ENCODE measurements around the gene GTF2E1.
"Not testable (repeated sequence)": the region's sequence is repeated elsewhere in the genome, so short reads cannot be mapped to it uniquely, and the experiment has no call there.

Gene GTF2E1

DNA sequence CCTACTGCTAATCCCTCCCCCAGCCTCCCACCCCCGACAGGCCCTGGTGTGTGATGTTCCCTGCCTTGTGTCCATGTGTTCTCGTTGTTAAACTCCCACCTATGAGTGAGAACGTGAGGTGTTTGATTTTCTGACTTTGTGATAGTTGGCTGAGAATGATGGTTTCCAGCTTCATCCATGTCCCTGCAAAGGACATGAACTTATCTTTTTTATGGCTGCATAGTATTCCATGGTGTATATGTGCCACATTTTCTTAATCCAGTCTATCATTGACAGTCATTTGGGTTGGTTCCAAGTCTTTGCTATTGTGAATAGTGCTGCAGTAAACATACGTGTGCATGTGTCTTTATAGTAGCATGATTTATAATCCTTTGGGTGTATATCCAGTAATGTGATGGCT, 16.0 kb downstream of the GTF2E1 start:
- not testable (repeated sequence) for DNase-seq

DNA sequence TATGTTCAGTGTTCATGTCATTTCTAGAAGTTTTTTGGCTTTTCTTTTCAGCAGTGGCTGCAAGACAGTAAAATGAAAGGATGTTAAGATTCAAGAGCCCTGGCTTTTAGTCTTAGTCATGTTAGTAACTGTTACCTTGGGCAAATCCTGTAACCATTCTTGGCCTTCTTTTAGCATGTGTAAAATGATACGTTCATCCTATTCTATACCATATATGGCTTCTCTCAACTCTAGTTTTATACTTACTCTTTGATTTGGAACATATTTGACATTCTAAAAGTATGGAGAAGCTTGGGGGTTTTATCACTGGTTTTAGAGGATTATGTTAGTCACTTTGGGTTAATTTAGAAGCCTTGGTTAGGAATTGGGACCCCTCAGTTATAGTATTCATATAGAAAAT, 20.1 kb downstream of the GTF2E1 start:
- DNase-seq: no peak

DNA sequence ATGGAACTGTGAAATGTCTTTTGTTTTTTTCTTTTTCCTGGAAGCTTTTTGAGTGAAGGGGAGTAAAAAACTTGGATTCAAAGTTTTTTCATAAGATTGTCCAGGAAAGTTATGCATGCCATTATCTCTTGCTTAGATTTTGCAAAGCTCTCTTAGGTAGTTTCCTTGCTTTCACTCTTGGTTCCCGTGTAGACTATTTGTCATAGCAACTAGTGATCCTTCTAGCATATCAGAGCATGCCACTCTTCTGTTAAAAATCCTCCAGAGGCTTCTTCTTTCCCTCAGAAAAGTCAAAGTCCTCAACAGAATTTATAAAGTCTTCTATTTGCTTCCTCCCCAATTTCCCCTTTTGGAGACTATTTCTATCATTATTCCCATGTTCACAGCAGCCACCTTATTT, 21.1 kb downstream of the GTF2E1 start:
- DNase-seq: no peak

DNA sequence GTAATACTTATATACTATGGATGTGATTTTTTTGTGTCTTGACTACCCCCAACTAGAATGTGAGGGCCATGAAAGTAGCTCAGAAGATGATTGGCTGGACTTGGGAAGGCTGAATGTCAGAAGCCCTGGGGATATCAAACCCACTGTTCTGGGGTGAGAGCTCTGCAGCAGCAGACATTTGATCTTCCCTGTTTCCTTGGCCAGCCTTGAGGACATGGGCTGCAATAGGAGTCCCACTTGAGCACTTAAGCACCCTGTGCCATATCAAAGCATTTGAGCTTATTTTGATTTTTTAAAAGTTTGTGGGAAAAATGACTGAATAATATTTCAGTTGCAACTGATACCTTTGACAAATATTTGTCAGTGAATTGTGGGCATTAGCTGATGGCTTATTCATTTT, 21.7 kb downstream of the GTF2E1 start:
- no peak for DNase-seq

DNA sequence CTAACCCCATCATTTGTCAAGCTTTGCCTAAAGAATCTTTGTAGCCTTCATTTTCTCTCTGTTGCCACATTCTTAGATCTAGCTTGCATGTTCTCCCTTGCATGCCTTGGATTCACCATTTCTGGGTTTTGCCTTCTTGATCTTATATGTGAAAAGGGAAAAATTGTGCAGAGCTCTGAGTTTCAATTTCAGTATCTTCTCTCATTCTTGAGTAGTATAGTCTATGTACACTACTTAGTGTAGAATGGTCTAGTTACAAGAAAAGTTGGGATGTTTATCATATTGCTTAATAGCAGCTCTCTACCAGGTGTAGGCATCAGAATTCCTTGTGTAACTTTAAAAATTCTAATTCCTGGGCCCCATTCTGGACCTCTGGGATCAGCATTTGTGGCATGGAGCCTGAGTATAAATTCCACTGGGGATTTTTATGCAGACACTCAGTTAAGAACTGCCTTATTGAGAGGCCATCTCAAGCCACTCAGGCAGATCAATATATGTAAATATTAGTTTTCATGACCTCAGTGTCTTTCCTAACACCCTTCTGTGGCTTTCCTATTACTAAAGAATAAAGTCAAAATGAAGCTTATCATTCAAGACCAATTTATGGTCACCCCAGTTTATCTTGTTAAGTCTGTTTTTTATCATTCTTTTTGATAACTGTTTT, 23.4 kb downstream of the GTF2E1 start:
- DNase-seq: no peak

DNA sequence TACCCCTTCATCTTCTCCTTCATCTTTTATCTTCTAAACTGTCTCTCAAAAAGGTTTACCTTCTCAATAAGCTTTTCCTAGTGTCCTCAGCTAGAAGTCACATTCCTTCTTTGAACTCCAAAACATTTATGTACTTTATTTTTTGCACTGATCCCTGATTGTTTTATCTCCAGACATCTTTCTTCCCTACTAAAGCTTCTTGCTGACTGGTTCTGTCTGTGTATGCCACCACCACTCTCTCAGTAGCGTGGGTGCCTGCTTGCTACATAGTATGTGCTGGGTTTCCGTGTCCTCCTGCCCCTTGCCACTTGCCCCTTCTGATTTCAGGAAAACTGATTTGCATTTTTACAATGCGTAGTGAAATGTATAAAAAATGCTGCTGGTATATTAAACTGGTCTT, 24.0 kb downstream of the GTF2E1 start:
- no peak for DNase-seq

DNA sequence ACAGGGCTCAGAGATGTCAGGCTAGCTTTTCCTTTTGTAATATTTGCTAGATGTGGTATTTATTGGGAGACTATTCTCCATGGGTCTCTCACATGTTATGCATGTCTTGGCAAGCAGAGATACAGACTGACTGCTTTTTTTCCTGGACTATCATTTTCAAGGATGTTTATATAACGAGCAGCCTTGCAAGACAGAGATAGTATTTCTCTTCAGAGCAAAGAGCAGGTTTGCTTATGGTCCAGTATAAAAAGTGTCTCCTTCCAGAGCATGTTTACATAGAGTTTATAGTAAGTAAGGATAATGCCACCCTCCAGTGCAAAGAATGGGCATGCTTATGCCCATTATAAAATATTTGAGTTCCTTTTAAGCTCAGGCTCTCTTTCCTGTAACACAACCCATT, 24.6 kb downstream of the GTF2E1 start:
- no peak for DNase-seq

DNA sequence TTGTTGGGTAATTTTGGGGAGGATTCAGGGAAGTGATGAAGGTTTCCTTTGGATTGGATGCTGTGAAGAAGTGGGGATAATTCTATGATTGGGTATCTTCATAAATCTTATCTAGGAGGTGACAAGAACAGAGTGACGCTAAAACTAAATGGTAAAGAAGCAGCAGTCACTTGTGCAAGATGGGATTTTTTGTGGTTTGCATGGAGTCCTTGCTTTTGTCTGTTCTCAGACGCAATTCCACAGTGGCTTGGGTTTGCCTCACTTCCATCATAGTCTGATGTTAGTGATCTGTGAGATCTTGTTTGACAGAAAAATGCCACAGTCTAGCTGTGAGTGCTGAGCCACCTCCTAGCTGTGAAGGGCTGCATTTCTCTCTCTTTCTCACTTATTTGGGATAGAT, 26.9 kb downstream of the GTF2E1 start:
- no peak for DNase-seq

DNA sequence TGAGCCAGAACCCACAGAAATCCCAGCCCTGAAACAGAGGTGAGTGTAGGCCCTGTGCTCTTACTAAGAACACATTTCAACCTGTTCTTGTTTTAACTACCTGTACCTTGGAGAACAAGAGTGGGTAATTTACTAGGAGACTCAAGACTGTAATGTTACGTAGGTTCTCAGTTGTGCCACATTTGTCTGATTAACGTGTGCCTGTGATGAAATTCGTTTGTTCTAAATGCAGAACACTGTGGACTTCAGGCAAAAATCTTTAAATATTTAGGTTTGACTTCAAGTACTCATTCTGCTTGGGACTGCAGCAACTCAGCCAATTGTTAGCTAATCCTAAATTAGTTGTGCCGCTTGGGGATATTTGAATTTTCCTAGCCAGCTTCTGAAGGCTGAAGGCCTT, 28.3 kb downstream of the GTF2E1 start:
- DNase-seq: no peak

DNA sequence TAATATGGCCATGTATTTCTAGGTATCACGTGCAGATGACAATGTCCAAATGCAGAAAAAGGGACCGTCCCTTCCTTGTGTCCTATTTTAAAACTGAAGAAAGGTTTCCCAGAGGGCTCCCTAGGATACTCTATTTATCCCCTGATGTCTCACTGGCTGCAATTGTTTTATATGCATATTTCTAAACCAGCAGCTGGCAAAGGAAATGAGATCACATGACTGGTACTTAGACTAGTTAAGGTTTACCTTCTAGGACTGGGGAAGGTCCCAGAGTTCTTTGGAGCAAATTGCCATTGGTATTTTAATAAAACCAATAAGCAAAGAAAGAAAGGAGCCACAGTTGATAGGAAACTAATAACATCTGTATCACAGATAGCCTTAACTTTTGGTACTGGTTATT, 29.5 kb downstream of the GTF2E1 start:
- DNase-seq: no peak

DNA sequence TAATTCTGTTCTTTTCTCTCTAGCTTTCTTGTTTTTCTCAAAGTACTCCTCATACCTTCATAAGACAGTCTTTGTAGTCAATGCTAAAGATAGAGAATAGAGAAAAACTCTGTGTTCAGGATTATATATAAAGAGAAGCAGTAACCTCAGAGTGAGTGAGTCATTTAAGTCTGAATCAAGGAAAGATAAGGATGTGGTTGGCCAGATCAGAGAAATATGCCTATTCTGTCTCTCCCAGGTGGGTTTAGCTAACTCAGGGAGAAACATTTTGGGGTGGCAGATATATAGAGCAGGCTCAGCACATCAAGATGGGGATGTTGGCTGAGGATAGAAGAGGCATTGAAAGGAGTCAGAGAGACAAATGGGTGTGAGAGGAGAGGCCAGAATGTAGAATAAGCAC, 31.4 kb downstream of the GTF2E1 start:
- no peak for DNase-seq

DNA sequence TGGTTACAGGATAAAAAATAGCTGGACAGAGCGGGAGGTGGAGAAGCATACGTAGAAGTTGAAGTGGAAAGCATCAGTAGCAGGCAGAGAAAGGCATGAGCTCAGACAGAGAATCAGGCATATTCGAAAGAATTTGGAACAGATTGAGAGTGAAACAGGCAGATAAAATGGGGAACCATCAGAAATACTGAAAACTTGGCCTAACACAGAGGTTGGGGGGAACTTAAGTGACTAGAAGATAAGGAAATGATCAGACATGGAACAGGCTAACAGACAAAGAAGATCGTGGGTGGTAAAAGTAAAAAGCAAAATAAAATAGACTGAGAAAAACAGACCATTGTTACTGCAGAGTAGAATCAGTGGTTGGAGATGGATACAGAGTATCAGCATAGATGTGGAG, 32.9 kb downstream of the GTF2E1 start:
- no peak for DNase-seq

DNA sequence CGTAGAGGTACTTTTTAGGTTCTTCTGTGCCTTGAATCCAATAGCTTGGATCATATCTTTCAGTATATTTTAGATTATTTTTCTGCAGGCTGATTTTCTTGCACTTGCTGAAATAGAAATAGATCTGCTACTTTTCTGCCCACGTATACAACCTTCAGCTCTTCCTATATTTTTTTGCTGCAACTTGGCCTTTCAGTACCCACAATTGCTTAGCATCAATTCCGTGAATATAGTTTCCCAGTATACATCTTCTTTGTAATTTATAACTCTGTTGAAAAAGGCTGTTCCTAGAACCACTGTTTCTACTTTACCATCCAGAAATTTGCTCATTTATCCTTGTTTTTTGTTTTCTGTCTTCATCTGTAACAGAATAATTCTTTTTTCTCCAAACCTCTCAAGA, 36.2 kb downstream of the GTF2E1 start:
- DNase-seq: no peak

DNA sequence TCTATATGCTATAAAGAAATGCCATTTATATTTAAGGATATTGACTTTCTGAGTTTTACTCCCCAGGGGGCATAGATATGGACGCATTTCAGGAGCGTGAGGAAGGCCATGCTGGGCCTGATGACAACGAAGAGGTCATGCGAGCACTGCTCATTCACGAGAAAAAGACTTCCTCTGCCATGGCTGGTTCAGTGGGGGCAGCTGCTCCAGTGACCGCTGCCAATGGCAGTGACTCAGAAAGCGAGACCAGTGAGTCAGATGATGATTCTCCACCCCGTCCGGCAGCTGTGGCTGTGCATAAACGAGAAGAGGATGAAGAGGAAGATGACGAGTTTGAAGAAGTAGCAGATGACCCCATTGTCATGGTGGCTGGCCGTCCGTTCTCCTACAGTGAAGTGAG, 38.4 kb downstream of the GTF2E1 start:
- DNase-seq: no peak

DNA sequence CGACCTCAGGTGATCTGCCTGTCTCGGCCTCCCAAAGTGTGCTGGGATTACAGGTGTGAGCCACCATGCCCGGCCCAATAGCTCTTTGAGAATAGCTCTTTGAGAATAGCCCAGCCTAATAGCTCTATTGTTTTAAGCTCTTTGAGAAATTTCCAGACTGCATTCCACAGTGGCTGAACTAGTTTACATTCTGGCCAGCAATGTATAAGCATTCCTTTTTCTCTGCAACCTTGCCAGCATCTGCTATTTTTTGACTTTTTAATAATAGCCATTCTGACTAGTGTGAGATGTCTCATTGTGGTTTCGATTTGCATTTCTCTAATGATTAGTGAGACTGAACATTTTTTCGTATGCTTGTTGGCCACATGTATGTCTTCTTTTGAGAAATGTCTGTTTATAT, 43.3 kb downstream of the GTF2E1 start:
- not testable (repeated sequence) for DNase-seq

DNA sequence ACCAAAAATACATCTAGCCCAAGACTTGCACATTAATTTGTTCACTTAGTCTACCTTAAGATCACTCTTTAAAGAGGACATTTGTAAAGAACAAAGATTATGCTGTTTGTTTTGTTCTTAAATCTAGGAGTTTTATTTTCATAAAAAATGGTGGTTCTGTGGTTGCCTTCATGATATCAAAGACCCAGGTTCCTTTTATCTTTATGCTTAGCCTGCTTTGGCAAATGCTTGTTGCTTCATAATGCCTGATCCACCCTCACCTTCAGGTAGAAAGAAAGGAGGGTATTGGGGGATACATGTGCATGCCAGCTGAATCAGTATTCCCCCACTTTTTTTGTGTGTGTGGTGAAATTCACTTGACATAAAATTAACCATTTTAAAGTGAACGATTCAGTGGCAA, 48.5 kb downstream of the GTF2E1 start:
- peak; percentile 4 for DNase-seq

DNA sequence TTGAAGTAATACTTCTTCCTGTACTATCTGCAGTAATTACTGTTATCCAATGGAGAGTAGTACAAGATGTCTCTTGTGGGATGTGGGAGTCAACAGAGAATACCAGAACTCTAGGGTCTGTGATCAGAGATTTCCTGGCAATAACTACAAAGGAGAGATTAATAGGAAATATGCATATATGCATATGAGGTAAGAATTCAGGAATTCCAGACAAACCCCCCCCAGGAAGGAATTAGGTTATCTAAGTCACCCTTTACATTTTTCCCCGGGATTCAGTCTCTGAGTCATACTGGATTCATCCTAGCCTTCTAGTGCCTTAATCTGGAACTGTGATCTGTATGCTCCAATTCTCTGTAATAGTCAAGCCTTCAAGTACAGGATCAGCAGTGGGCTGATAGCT, 49.4 kb downstream of the GTF2E1 start:
- no peak for DNase-seq

DNA sequence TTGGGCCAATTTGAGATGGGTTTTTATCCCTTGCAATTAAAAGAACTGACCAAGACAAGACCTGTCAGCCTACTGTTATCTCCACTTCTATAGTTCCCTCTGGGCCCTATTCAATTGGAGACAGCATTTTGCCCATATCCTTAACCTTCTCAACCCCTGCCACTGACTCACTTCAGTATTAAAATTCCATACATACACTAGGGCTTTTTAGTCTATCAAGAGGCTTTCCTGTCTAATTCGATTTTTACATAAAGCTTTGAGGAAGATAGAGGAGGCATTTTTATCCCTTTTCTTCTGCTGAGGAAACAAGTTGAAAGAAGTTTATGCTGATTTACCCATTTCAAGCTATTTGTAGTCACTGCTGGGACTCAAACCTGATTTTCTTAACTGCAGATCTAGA, 51.1 kb downstream of the GTF2E1 start:
- no peak for DNase-seq

DNA sequence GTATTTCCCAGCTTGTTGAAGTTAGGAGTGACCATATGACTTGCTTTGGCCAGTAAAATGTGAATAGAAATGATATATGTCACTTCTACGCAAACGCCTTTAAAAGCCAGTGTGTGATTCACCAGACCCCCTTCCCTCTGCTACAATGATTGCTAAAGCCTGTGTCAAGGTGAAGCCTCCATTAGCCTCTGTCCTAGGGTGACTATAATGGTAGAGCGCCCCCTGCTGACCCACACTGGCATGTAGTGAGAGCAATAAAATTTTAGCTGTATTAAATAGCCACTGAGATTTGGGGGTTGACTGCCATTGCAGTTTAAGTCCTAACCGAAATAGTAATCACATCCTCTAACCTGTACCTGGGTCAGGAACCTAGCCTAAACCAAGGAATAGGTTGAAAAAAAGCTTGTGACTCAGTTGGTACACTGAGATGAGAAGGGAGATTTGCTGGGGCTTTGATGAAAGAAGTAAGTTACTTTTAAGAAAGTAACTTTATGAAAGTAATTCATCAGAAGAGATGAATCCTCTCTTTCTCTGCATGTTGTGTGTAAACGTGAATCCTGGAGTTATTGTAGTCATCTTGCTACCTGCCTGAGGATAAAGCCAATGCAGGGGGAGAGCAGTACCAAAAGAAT, 52.6 kb downstream of the GTF2E1 start:
- peak; percentile 83 for DNase-seq

DNA sequence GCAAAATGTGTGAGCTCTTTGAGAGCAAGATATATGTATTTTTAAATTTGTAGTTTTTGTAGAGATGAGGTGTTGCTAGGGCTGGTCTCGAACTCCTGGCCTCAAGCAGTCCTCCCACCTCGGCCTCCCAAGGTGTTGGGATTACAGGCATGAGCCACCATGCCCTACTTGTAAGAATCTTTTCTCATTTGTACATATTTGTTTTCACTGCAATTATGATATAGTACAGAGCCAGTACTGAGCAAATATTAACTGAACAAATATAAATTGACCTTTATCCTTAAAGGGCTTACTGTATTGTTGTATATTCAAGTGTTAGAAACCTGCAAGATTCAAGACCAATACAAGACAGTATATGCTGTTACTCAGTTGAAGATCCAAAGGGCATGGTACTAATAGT, 53.4 kb downstream of the GTF2E1 start:
- DNase-seq: no peak

DNA sequence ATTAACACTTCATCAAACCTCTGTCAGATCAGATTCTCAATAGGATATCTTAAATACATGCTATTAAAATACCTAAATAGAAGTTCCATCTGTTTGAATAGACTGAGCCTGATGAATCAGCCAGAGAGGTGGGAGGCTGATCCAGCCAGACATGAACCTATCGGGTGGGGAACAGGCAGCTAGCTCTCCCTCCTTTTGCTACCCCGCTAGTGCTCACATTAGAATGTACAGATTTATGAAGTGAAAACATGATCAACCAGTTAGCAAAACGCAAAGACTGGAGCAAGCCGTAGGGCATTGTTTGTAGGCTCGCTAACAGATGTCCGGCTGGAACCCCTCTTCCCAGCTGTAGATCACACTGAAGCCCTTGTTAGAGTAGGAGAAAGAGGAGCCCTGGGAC, 54.4 kb downstream of the GTF2E1 start:
- DNase-seq: no peak

DNA sequence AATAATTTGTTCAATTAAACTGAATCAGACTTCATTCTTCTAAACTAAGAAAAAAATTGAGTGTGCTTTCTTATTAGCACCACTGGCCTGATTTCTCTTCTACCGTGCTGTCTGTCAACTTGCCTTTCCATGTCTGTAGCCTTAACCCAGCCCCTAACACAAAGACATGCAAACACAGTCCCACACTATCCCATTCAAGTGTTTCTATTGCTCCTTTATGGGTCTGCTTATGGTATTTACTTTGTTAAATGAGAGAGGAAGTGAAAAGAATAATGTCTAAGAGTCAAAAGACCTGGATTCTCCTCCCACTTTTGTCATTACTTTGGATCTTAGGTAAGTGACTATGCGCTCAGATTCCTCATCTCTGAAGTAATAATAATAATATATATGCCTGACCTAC, 55.3 kb downstream of the GTF2E1 start:
- DNase-seq: no peak

DNA sequence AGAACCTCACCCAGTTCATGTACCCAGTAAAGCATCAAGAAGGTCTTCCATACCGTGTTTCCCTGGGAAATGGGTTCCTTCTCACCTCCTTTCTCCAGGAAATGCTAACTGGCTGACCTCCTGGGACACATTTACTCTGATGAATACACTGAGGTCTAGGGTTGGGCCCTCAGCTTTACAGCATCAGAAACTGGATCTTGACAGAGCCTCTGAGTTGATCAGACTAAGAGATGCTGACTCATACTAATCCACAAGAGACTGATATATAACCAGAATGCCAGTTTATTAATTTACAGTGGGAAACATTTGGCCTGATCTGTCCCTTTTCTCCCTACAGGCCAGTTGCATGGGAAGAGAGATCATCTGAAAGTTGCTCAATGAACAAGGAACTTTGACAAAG, 55.8 kb downstream of the GTF2E1 start:
- DNase-seq: no peak

DNA sequence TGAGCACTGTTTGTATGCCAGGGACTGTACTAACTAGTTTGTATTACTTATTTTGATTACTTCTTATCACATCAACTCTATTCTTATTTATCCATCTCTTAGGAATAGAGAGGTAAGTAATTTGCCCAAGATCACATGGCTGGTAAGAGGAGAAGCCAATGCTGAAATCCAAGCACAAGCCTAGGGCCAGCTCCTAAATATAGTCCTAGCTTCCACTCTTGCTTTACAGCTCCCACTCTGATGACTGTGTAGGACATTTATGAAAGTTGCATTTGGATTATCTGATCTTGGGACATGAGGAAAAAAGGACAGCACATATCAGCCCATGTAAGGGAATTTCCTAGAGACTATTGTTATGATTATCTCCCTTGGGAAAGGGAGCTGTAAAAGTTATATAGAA, 58.1 kb downstream of the GTF2E1 start:
- no peak for DNase-seq

DNA sequence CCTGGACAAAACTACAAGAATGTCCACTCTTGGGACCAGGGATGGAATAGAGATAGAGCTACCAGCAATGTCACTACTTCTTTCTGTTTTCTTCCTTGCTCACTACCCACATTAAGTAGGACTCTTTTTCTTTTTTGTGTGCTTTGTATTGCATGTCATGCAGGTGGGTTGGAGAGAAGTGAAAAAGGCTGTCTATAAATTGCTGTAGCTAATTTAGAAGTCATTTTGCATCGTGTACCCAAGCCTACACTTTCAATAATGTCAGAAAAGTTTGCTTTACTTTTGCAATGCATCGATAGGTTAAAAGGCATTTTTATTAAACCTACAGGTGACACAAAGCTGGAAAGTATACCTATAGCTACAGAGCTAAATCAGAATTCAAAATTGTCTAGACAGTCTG, 58.9 kb downstream of the GTF2E1 start:
- no peak for DNase-seq
